Fibroblast of pulmonary artery (primary cell): Measurements from ENCODE around the gene CEACAM16.

Experiments used
- DNase-seq: peaks from one replicate; pipeline ENCODE4 v3.0.0-alpha.2; 2010; ENCODE audit warnings: low read depth
- H3K4me3 ChIP-seq: replicated peaks from 2 replicates; pipeline ENCODE4 v1.5.1; 2011; ENCODE audit warnings: low read depth, mild to moderate bottlenecking, control low read depth, low read length, moderate library complexity
- TF ChIP-seq, protein P1 (sequence below): IDR thresholded peaks from 2 replicates; pipeline ENCODE4 v1.5.1; 2011; ENCODE audit warnings: mild to moderate bottlenecking, control low read depth, low read length, inconsistent platforms; ENCODE audit errors: missing control alignments

CEACAM16 gene

DNA sequence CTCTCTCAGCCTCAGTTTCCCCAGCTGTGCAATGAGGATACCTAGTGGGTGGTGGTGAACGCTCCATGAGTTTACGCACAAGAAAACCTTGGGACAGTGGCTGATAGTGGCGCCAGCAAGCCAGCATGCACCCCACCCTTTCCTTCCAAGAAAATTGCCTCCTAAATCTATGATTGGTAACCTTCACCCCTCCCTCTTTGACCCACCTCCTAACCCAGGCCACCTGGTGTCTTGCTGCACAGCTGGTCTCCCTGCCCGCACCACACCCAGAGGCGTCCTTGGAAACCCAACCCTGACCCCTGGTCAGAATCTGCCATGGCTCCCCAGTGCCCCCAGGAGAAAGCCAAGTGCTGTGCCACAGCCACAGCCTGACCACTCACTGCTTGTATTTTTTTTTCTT is 26.7 kb downstream of the CEACAM16 start:
- H3K4me3 ChIP-seq = no peak overlapping the region
- no peak for DNase-seq
- TF ChIP-seq, protein P1, sequence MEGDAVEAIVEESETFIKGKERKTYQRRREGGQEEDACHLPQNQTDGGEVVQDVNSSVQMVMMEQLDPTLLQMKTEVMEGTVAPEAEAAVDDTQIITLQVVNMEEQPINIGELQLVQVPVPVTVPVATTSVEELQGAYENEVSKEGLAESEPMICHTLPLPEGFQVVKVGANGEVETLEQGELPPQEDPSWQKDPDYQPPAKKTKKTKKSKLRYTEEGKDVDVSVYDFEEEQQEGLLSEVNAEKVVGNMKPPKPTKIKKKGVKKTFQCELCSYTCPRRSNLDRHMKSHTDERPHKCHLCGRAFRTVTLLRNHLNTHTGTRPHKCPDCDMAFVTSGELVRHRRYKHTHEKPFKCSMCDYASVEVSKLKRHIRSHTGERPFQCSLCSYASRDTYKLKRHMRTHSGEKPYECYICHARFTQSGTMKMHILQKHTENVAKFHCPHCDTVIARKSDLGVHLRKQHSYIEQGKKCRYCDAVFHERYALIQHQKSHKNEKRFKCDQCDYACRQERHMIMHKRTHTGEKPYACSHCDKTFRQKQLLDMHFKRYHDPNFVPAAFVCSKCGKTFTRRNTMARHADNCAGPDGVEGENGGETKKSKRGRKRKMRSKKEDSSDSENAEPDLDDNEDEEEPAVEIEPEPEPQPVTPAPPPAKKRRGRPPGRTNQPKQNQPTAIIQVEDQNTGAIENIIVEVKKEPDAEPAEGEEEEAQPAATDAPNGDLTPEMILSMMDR = no peak

DNA sequence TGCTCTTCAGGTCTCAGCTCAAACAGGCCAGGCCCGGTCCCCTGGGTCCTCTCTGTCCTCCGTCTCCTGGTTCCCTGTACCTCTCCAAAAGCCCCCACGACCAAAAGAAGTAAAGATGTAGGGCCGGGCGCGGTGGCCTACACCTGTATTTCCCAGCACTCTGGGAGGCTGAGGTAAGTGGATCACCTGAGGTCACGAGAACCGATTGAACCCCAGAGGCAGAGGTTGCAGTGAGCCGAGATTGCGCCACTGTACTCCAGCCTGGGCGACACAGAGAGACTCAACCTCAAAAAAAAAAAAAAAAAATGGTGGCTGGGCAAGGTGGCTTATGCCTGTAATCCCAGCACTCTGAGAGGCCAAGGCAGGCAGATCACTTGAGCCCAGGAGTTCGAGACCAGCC is 27.5 kb downstream of the CEACAM16 start:
- DNase-seq = no peak
- TF ChIP-seq, protein P1 = no peak
- no peak overlapping the region for H3K4me3 ChIP-seq

DNA sequence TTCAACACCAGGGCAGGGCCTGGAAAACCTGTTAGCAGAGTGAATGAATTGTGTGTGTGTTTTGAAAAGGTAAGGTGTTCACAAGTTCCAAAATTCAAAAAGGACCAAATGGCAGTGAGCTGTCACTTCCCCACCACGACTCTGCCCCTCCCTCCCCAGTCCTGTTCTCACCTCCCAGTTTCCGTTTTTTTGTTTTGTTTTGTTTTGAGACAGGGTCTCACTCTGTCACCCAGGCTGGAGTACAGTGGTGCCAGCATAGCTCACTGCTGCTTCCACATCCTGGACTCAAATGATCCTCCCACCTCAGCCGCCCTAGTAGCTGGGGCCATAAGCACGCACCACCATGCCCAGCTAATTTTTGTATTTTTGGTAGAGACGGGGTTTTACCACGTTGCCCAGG is 29.2 kb downstream of the CEACAM16 start:
- H3K4me3 ChIP-seq = no peak overlapping the region
- no peak for DNase-seq
- TF ChIP-seq, protein P1 = no peak

DNA sequence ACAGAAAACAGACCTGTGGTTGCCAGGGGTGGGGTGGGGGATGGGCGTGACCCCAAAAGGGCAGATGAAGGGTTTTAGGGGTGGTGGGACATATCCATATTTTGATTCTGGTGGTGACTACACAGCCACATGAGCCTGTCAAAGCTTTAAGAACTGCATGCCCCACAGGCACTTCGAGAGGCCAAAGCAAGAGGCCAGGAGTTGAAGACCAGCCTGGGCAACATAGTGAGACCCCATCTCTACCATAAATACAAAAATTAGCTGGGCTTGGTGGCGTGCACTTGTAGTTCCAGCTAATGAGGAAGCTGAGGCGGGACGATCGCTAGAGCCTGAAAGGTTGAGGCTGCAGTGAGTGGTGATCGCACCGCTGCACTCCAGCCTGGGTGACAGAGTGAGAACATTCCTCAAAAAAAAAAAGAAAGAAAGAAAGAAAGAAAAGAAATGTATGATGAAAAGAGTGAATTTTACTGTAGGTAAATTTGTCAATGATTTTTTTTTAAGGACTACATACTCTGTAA is 30.6 kb downstream of the CEACAM16 start:
- no peak for DNase-seq
- TF ChIP-seq, protein P1 = no peak
- no peak overlapping the region for H3K4me3 ChIP-seq

DNA sequence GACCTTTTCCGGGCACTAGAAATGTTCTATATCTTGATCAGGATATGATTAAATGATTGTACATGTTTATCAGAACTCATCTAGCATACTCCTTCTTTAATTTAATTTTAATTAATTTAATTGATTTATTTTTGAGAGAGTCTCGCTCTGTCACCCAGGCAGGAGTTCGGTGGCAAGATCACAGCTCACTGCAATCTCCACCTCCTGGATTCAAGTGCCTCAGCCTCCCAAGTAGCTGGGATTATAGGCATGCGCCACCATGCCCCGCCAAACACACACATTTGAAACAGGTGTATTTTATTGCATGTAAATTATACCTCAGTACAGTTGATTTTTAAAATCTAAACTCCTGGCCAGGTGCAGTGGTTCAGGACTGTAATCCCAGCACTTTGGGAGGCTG is 32.1 kb downstream of the CEACAM16 start:
- no peak for DNase-seq
- no peak overlapping the region for H3K4me3 ChIP-seq
- TF ChIP-seq, protein P1 = no peak

DNA sequence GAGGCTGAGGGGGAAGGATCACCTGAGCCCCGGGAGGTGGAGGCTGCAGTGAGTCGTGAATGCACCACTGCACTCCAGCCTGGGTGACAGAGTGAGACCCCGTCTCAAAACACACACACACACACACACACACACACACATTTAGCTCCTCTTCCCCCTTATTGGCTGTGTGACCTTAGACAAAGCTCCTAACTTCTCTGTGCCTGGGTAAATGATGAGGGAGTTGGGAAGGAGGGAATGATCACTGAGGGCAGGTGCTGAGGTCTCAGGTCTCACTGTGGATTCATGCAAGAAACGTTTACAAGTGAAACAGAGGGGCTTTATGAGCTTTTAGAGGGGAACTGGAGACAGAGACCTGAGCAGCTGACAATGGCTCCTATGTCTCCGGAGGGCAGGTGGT is 32.7 kb downstream of the CEACAM16 start:
- TF ChIP-seq, protein P1 = no peak
- no peak for DNase-seq
- no peak overlapping the region for H3K4me3 ChIP-seq

DNA sequence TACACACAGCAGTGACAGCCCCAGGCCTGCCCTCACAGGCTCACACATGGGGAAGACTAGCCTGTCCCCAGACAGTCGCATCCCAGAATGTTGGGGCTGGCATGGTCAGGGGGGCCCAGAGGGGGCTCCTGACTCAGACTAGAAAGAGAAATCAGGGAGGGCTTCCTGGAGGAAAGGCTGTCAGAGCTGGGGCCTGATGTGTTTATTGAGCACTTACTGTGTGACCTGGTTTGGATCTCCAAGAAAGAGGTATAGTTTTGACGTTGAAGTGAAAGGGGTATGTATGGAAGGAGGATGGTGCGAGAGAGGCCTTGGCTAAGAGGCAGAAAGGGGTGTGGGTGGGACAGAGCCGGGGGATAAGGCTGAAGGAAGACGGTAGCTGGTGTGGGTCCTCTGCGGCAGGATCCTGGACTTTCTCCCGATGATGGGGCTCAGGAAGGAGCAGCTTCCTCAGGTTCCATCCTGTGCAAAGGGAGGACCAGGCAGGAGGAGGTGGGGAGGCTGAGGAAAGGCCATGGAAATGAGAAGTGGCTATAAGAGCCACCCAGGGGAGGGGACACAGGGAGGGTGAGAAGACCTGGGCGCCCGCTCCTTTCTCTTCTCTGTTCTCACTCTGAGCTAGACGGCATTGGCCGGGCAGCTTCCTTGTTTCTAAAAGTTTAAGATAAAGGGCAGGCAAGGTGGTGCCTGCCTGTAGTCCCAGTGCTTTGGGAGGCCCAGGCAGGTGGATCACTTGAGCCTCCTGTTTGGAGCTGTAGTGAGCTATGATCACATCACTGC is 33.5 kb downstream of the CEACAM16 start:
- no peak for DNase-seq

More for the DNA sequence above, 33.5 kb downstream of the CEACAM16 start:
- TF ChIP-seq, protein P1 = no peak
- no peak overlapping the region for H3K4me3 ChIP-seq
